Right renal pelvis (tissue), 4 donors: ENCODE results near the gene GIMAP1. TPM values are rescaled to one million over a fixed set of nuclear protein-coding genes. Genes with fewer than 3 reads are reported as not detected.

Source experiments
- DNase-seq, 4 donors: peaks; one replicate each; pipeline ENCODE4 v3.0.0-alpha.2; 2013; ENCODE audit warnings: low read depth in 4 of 4, low spot score in 3 of 4, missing footprints in 1 of 4
- polyA plus RNA-seq, 4 donors: library from polyadenylated mRNA; unstranded; fragments of 120-200 nt; gene quantifications; one replicate each; pipeline ENCODE4 v1.2.1, GENCODE V29; 2013; ENCODE audit not compliant: insufficient read length in 4 of 4

The GIMAP1 gene
- polyA plus RNA-seq, 4 donors = 2.5 to 3.4 (median 3.0) TPM

- no peak for DNase-seq
Measured at GRCh38 chr7:150745876-150746275, 29.5 kb downstream of the GIMAP1 start.

DNA sequence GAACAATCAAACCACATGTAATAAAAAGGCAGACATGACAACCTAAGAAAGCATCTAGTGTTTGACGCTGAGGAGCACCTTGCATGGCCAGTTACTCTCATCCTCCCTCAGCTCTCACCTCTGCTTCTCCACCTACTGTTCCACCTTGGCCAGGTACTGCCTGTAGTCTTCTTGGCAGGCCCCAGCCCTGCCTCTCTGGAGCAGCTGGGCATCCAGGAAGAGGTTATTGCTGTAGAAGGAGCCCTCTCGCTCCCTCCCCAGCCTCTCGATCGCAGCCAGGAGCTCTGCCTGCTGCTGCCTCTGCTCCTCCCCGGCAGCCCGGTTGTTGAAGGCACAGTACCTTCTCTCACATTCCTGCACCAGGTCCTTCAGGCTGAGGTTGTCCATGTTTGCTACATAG lies 30.5 kb downstream of the GIMAP1 start:
- no peak for DNase-seq

DNA sequence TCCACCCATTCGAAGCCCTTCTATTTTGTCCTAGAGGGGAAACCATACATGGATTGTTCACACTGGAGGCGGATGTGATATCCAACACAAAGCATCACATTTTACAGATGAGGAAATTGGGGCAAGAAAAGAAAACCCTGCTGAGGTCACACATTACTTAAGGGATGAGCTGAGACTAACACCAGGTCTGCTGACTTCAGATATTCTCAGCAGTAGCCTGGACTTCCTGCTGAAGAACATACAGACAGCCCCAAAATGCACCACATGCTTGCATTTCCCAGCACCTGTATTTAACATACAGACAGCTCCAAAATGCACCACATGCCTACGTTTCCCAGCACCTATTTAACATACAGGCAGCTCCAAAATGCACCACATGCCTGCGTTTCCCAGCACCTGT lies 32.0 kb downstream of the GIMAP1 start:
- DNase-seq = no peak

DNA sequence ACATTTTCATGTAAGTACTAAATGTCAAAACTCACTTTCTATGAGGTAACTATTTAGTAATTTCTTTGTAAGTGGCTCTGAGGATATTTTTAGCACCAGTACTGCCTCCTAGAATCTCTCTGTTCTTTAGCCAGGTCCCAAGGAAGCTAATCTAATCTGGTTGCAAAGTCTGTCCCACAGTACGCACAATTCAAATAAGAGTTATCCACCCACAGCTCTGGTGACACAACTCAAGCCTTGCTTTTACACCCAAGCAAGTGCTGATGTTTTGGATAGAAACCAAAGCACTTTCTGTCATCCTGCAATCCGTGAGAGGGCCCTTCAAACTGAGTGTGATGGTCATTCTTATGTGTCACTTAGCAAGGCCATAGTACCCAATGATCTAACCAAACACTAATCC lies 35.3 kb downstream of the GIMAP1 start:
- no peak for DNase-seq

DNA sequence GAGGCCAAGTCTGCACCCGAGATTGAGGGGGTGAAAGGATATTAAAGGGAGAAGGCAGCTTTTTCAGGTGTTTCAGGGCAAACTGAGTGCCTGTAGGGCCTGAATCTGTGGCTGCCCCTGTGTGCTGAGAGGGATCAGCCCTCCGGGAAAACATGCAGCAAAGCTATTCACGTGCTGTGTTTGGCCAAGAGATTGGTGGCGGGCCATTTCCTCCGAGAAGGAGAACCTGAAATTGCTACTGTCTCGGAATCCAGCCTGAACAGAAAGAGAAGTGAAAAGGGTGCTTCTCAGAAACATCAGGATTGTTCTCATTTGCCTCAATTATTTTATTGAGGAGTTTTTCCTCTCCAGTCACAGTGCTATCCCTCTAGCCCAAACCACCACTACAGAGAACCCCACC lies 36.8 kb downstream of the GIMAP1 start:
- no peak for DNase-seq

GRCh38 chr7:150753826-150754603 lies 37.6 kb downstream of the GIMAP1 start:
- no peak for DNase-seq

DNA sequence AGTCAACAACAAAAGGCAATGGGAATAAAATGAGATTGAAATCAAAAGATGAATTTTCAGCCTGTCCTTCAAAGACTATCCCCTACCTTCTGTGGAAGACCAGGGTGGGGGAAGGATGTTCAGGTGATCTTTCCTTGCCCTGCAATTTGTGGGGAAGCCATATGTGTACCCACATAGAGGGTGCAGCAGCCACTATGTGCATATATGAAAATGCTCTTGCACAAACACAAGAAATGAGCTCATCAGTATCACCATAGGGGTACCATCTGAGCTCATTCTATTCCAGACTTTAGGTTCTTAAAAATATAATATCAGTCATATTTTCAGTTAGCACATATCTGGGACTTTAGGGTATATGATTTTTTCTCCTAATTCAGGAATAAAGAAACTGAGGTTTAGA lies 38.5 kb downstream of the GIMAP1 start:
- DNase-seq = no peak

- DNase-seq = no peak
Measured at GRCh38 chr7:150755473-150756099, 39.2 kb downstream of the GIMAP1 start.

DNA sequence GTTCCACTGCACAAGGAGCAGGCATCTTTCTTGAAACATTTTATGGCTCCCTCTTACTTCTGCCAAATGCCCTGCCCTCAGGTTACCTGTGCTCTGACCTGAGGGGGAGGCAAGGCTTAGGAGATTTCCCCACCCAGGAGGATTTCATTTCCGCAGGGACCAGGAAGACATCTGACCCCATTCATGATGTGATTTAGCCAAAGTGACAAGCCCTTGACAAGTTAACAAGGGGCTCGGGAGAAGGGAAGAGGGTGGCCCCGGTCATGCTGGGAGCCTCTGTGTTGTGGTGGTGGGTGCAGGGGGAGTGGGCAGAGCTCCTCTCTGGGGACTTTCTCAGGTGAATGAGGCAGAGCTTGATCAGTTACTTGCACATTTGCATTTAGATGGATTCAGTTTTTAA lies 39.8 kb downstream of the GIMAP1 start:
- no peak for DNase-seq

- no peak for DNase-seq
Measured at GRCh38 chr7:150756858-150757257, 40.4 kb downstream of the GIMAP1 start.

DNA sequence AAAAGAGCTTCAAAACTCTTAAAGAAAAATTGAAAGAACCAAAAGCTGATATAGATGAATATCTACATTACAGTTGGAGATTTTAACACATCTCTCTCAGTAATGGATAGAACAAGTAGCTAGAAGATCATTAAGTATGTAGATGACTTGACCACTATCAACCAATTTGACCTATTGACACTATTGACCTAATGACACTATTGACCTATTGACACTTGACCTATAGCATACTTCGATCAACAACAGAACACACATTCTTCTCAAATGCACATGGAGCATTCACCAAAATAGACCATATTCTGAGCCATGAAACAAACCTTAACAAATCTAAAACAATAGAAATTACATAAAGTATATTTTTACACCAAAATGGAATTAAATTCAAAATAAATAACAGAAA lies 43.1 kb downstream of the GIMAP1 start:
- no peak for DNase-seq

GRCh38 chr7:150766334-150766709 lies 49.9 kb downstream of the GIMAP1 start:
- DNase-seq = no peak

DNA sequence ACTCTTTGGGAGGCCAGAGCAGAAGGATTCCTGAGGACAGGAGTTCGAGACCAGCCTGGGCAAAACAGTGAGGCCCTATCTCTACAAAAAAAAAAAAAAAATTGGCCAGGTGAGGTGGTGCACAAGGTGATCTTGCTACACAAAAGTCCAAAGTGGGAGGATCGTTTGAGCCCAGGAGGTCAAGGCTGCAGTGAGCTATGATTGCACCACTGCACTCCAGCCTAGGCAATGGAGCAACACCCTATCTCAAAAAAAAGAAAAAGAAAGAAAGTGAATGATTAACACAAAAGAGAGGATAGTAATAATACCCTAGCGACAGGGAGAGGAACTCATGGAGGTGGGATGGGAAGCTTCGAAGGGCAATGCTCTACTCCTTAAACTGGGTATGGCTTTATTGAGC lies 53.4 kb downstream of the GIMAP1 start:
- no peak for DNase-seq

Other genes starting within 250 kb of the GIMAP1 start
- 10 to 100 TPM; 12.6 to 17.9 (median 16.9) TPM for gene GIMAP7, start 201.7 kb upstream of the GIMAP1 start, polyA plus RNA-seq
- 10 to 100 TPM; 19.1 to 30.2 (median 23.9) TPM for gene GIMAP4, start 149.2 kb upstream of the GIMAP1 start, polyA plus RNA-seq
- 10 to 100 TPM; 14.4 to 18.8 (median 17.0) TPM for gene GIMAP6, start 84.2 kb upstream of the GIMAP1 start, polyA plus RNA-seq
- gene GIMAP2, start 30.9 kb upstream of the GIMAP1 start, polyA plus RNA-seq = 10 to 100 TPM in 1 of 4 donors, 1 to 10 TPM in 3; 7.2 to 10.4 (median 8.2) TPM
- 1 to 10 TPM; 4.7 to 5.7 (median 5.3) TPM for gene GIMAP5, start 20.8 kb downstream of the GIMAP1 start, polyA plus RNA-seq
- gene TMEM176B, start 83.8 kb downstream of the GIMAP1 start, polyA plus RNA-seq = 100 to 1,000 TPM in 1 of 4 donors, 10 to 100 TPM in 3; 74.1 to 105 (median 87.3) TPM
- gene TMEM176A, start 84.2 kb downstream of the GIMAP1 start, polyA plus RNA-seq = 100 to 1,000 TPM in 2 of 4 donors, 10 to 100 TPM in 2; 91.0 to 130 (median 96.0) TPM
- gene AOC1, start 135.9 kb downstream of the GIMAP1 start, polyA plus RNA-seq = 100 to 1,000 TPM in 1 of 4 donors, 10 to 100 TPM in 3; 32.0 to 108 (median 60.4) TPM